Hematopoietic multipotent progenitor cell treated with erythropoietin and hydrocortisone succinate and interleukin-3 and kit ligand, for 4 days (in vitro differentiated cells): Measurements from ENCODE around the gene PAIP2.
A peak's percentile ranks its signal among the peaks of the same experiment; 100 is the strongest.
"Not testable (repeated sequence)": the region's sequence is repeated elsewhere in the genome, so short reads cannot be mapped to it uniquely, and the experiment has no call there.

Experiments
- DNase-seq: peaks from one replicate; pipeline ENCODE4 v3.0.0-alpha.2; 2015

PAIP2 gene

GRCh38 chr5:139379626-139380449, 38.2 kb downstream of the PAIP2 start:
- DNase-seq: no peak

- DNase-seq: no peak
Measured at GRCh38 chr5:139381837-139382761, 40.4 kb downstream of the PAIP2 start.

DNA sequence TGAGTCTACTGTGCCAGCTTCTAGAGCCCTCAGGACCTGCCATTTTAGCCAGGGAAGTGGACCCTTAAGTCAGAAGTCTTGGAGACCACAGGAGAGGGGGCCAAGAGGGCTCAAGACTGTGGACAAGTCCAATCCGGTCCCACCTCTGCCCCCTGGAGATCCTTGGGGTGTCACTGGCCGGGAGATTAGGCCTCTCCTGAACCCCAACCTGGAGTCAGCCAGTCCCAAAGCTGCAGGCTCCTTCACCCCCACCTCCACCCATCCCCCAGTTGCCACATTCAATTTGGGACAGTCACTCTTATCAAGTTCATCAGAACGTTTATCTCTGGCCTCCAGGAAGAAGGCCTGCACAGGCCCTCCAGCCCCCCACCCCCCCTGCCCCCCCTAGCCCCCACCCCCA, 41.2 kb downstream of the PAIP2 start:
- no peak for DNase-seq

DNA sequence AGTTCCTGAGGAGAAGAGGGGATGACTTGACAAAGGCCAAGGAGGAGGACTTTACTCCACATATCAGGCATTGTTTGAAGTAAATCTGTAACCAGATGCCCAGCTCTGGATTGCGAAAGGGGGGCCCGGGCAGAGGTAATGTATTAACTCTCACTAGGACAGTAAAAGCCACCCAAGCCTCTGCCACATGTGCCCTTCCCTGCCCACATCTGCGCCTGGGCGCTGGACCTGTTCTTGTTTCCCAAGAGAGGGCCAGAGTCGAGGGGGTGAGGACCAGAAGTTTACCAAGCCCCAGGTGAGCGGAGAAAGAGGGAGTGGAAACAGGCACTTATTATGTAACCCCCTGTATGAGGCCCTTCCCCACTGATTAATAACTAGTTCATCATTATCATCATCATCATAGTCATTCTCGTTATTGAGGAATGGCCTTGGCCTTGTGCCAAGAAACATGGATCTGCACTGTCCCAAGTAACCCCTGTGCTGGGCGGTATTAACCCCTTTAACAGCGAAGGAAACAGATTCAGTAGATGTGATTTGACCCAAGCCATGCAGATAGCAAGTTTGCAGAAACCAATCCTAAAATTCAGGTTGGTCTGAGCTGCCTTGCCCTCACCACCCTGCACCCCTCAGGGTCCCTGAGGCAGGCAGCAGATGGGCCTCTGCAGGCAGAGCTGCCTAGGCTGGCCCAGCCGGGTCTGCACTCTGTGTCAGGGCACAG, 41.8 kb downstream of the PAIP2 start, which contains the start of gene SLC23A1:
Gene SLC23A1 (minus strand): TSS at position 23 of the 718 bp plus-strand sequence. CDS start 44 bp downstream, outside the sequence.
- DNase-seq: peak; percentile 50

DNA sequence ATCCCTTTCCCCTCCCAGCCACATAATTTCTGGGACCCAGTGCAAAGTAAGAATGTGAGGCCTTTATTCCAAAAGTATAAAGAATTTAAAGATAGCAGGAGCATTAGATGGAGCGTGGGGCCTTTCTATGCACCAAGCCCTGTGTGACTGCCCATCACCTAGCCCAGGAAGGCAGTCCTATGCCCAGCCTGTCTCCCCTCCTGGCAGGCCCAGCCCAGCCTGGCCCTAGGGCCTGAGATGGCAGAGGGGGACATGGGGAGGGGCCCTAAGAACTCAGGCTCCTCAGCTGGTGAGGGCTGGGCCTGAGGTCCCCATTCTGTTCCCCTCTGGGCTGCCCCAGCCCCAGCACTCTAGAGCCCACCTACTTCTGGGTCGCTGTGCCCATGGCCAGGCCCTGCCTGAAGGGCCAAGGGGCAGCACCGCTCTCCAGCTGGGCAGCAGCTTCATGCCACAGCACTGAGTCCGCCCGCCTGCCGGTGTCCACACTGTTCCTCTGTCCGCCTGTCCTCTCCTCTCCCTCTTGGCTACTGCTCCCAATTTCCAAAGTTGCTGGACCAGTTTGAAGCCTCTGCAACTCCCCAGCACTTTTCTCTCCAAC, 42.4 kb downstream of the PAIP2 start:
- DNase-seq: no peak

DNA sequence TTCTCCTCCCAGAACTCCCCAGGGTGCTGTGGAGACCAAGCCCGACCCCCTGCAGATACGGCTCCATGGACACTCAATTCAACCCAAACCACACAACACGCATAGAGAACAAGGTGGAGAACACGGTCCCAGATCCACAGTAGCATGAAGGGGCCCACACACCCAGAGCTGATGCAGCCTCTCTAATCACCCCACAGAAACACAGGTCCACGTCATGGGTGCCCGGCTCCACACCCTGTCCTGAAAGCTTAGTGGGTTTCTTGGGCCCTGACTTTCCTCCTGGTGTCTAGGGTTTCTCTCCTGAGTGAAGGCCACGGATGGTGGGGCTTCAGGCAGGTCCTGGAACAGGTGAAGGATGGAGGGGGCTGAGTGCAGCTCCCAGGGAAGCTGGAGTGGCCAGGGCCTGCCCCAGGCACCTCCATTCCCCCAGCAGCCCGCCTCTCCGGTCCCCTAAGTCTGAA, 43.0 kb downstream of the PAIP2 start:
- no peak for DNase-seq

- peak; percentile 56 for DNase-seq
Measured at GRCh38 chr5:139385061-139386049, 43.7 kb downstream of the PAIP2 start.

GRCh38 chr5:139386050-139386438, 44.4 kb downstream of the PAIP2 start:
- peak; percentile 49 for DNase-seq

- DNase-seq: not testable (repeated sequence)
Measured at GRCh38 chr5:139386956-139387355, 45.3 kb downstream of the PAIP2 start.

DNA sequence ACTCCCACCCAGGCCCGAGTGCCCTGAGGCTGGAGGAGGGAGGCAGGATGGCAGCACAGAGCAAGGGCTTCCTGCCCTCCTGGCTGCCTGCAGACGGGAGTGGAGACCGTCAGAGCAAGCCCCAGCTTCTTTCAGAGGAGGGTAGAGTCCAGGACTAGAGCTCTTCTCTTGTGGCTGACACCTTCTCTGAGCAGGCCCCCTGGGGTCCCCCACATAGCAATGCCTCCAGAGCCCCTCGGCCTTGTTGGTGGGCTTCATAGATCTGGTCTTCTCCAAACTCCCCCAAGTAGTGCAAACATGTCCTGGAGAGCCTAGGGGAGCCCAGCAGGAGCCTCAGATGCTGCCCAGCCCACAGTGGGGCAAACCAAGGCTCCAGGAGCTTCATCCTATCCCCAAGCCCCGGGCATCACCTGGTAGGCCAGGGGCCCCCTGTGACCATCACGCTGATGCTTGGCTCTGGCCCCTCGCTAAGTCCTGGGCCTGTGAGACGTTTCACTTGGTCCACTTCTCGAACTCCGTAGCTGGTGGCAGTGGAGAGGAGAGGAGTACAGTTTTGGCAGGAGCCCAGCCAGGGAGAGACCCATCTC, 46.0 kb downstream of the PAIP2 start:
- DNase-seq: no peak

GRCh38 chr5:139388198-139388821, 46.7 kb downstream of the PAIP2 start:
- peak; percentile 80 for DNase-seq

DNA sequence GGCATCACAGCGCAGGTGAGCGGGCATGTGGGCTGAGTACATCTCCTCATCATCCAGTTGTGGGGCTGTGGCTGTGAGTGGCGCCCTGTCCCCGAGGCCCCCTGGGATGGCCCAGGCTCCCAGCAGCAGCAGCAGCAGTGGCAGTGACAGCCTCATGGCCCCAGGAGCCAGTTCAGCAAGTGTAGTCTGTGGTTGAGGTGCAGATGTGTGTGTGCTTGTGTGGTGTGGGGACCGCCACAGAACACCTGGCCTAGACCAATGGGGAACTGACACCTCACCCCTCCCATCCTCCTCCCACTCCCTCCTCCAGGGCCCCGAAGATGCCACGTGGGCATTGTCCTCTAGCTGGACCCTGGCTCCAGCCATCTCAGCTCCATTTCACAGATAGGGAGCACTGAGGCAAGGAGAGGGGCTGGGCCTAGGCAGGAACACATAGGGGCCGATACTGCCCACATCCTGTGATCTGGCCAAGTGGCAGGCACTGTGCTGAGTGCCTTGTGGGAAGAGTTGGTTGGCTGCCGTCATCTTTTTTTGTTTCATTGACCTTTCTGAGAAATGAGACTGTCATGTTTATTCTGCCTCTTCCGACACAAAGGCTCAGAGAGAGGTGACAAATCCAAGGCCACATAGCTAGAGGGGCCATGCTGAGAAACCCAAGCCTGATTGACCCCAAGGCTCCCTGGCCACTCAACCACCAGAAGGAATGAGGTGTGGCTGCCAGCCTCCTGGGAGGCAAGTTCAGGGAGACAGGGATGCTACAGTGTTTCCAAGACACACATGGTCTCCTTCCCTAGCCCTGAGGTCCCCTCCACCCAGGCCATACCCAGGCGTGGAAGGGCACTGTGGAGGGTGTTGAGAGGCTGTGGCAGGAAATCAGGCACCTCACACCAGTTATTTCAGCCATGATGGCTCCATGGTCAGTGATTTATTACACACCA, 48.3 kb downstream of the PAIP2 start, which contains the start of gene MZB1:
Gene MZB1 (minus strand): TSS at position 213 of the 938 bp plus-strand sequence. CDS start 57 bp downstream, at position 156.
- peak; percentile 67 for DNase-seq

GRCh38 chr5:139390639-139391569, 49.2 kb downstream of the PAIP2 start:
- no peak for DNase-seq

DNA sequence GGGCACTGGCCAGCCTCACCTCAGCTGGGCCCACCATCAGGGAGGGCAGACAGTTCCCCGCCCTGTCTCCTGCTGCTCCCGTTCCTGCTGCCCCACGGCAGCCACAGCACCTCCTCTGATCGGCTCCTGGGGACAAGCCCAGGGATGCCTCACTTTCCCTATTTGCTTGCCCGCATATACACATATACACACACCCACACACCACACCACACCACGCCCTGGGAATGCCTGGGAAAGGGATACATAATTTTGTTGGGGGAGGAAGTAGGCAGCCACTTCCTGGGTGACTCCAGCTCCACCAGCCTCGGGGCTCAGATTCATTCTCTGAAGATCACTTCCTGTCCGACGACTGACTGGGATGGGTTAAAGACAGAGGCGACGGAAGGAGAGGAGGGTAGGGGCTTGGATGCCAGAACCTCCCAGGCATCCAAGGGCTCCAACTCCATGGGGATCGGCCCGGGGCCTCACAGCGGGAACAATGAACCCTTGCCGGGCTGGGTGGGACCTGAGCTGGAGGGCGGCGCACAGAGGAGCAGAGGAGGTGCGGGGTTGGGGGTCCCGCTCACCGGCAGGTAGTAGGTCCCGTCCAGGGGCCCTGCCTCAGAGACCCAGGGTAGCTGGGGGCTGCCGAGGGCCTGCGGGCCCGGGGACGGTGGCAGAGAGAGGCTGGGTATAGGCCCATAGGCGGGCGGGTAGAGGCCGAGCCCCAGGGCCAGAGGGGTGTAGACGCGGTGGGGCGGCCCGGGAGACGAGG, 50.1 kb downstream of the PAIP2 start:
- DNase-seq: no peak

GRCh38 chr5:139392324-139392677, 50.6 kb downstream of the PAIP2 start:
- DNase-seq: no peak

- DNase-seq: peak; percentile 93
Measured at GRCh38 chr5:139392678-139393496, 51.2 kb downstream of the PAIP2 start.
